Neural cell (in vitro differentiated cells): ENCODE results near the gene JMJD4. TPM values are rescaled to one million over a fixed set of nuclear protein-coding genes. Genes with fewer than 3 reads are reported as not detected.

Source experiments
- H2AFZ ChIP-seq: fragments of 200-600, 300-800 bp; sonication (generic), shearing (Covaris generic); 2 replicates; pipeline ENCODE4 v1.6.0; 2014; ENCODE audit warnings: low read depth, mild to moderate bottlenecking, antibody characterized with exemption, low read length, moderate library complexity
- H3F3A ChIP-seq: fragments of 200-600 bp; shearing (Covaris generic); 2 replicates; pipeline ENCODE4 v1.6.1; 2016; ENCODE audit warnings: mild to moderate bottlenecking, moderate library complexity, mixed read lengths, antibody characterized with exemption, low read length; ENCODE audit not compliant: insufficient read depth, poor library complexity, severe bottlenecking
- H3K27ac ChIP-seq: fragments of 200-600, 300-800 bp; sonication (generic), shearing (Covaris generic); 2 replicates; pipeline ENCODE4 v1.5.1; 2014; ENCODE audit warnings: mild to moderate bottlenecking, low read length, moderate library complexity
- H3K27me3 ChIP-seq: fragments of 300-800, 200-600 bp; sonication (generic), shearing (Covaris generic); 2 replicates; pipeline ENCODE4 v1.6.0; 2014; ENCODE audit warnings: mild to moderate bottlenecking, low read depth, low read length, moderate library complexity; ENCODE audit not compliant: insufficient read depth
- H3K36me3 ChIP-seq: fragments of 300-800, 200-600 bp; sonication (generic), shearing (Covaris generic); 2 replicates; pipeline ENCODE4 v1.5.1; 2014; ENCODE audit warnings: mild to moderate bottlenecking, antibody characterized with exemption, low read length, moderate library complexity; ENCODE audit not compliant: insufficient read depth
- H3K4me2 ChIP-seq: fragments of 300-800, 200-600 bp; sonication (generic), shearing (Covaris generic); 2 replicates; pipeline ENCODE4 v1.6.0; 2014; ENCODE audit warnings: mild to moderate bottlenecking, low read length
- H3K4me3 ChIP-seq: fragments of 300-800, 200-600 bp; sonication (generic), shearing (Covaris generic); 2 replicates; pipeline ENCODE4 v1.5.1; 2014; ENCODE audit warnings: mild to moderate bottlenecking, low read length, moderate library complexity
- H3K79me2 ChIP-seq: fragments of 200-600 bp; shearing (Covaris generic); replicated peaks from 2 replicates; pipeline ENCODE4 v1.6.0; 2014; ENCODE audit warnings: mild to moderate bottlenecking, low read length, moderate library complexity; ENCODE audit not compliant: insufficient read depth
- H3K9ac ChIP-seq: fragments of 300-800, 200-600 bp; sonication (generic), shearing (Covaris generic); 2 replicates; pipeline ENCODE4 v1.6.1; 2016; ENCODE audit warnings: mild to moderate bottlenecking, low read length, mixed read lengths
- H3K9me2 ChIP-seq: fragments of 200-600 bp; shearing (Covaris generic); 2 replicates; pipeline ENCODE4 v1.6.1; 2016; ENCODE audit warnings: mild to moderate bottlenecking, low read length, mixed read lengths; ENCODE audit not compliant: insufficient read depth
- H3K9me3 ChIP-seq: fragments of 200-600, 300-800 bp; sonication (generic), shearing (Covaris generic); 2 replicates; pipeline ENCODE4 v1.6.1; 2016; ENCODE audit warnings: mild to moderate bottlenecking, mixed run types, low read length, moderate library complexity, mixed read lengths
- H4K20me1 ChIP-seq: fragments of 200-600 bp; shearing (Covaris generic); 2 replicates; pipeline ENCODE4 v1.6.1; 2016; ENCODE audit warnings: mild to moderate bottlenecking, mixed run types; ENCODE audit not compliant: insufficient read depth
- CTCF ChIP-seq: fragments of 450-650 bp; IDR thresholded peaks from 2 replicates; pipeline ENCODE4 v1.5.1; 2014; ENCODE audit warnings: antibody characterized with exemption, mild to moderate bottlenecking, moderate library complexity; ENCODE audit not compliant: poor library complexity, severe bottlenecking
- EZH2 ChIP-seq: fragments of 200-600, 300-800 bp; shearing (Covaris generic), sonication (generic); IDR thresholded peaks from 2 replicates; pipeline ENCODE4 v1.6.1; 2014; ENCODE audit warnings: antibody characterized with exemption, low read length, borderline replicate concordance, mild to moderate bottlenecking; ENCODE audit not compliant: insufficient read depth, poor library complexity, severe bottlenecking
- MXI1 ChIP-seq: fragments of 450-650 bp; conservative IDR thresholded peaks from 2 replicates; pipeline ENCODE4 v1.6.1; 2014; ENCODE audit warnings: antibody characterized with exemption, mild to moderate bottlenecking; ENCODE audit not compliant: poor library complexity, severe bottlenecking
- POLR2AphosphoS5 ChIP-seq: IDR thresholded peaks from 2 replicates; pipeline ENCODE4 v1.6.1; 2012
- RAD21 ChIP-seq: fragments of 450-650 bp; conservative IDR thresholded peaks from 2 replicates; pipeline ENCODE4 v1.6.1; 2014; ENCODE audit warnings: antibody characterized with exemption, mild to moderate bottlenecking, moderate library complexity
- REST ChIP-seq: IDR thresholded peaks from 2 replicates; pipeline ENCODE4 v1.6.1; 2012; ENCODE audit warnings: borderline replicate concordance
- SMC3 ChIP-seq: fragments of 450-650 bp; conservative IDR thresholded peaks from 2 replicates; pipeline ENCODE4 v1.6.1; 2014; ENCODE audit warnings: antibody characterized with exemption, mild to moderate bottlenecking, moderate library complexity; ENCODE audit not compliant: poor library complexity
- TAF1 ChIP-seq: IDR thresholded peaks from 2 replicates; pipeline ENCODE4 v1.6.1; 2012; ENCODE audit warnings: low read depth
- polyA plus RNA-seq: library from polyadenylated mRNA; depleted of rRNA; stranded (reverse); fragments of >200 nt; gene quantifications from 2 replicates; pipeline ENCODE4 v1.2.3, GENCODE V29; 2014

Gene JMJD4
- polyA plus RNA-seq, 1 donor from 2014 or later, result 17.2 TPM

- H3K36me3 ChIP-seq, result no peaks in the 10 kb centered on the region
These were observed 39.9 kb upstream of the JMJD4 start for GRCh38 chr1:227774821-227775661.

More at GRCh38 chr1:227774821-227775661, 39.9 kb upstream of the JMJD4 start:
- Histone ChIP-seq H3K9ac (no peak overlapping the region), H3K27ac (no peak overlapping the region), H3K9me2 (no peaks in the 10 kb centered on the region), H3K4me3 (no peak overlapping the region), H3K4me2 (no peak overlapping the region), H3K79me2 (no peaks in the 10 kb centered on the region), H4K20me1 (no peaks in the 10 kb centered on the region), H3F3A (no peaks in the 10 kb centered on the region), H3K27me3 (no peaks in the 10 kb centered on the region), H3K9me3 (no peaks in the 10 kb centered on the region), H2AFZ (no peak overlapping the region)
- TF ChIP-seq TAF1, result no peak
- no peak for TF ChIP-seq REST
- no peak for TF ChIP-seq SMC3
- no peak for TF ChIP-seq EZH2
- no peak for TF ChIP-seq MXI1
- no peak for TF ChIP-seq CTCF
- no peak for TF ChIP-seq POLR2AphosphoS5
- no peak for TF ChIP-seq RAD21
